ENCODE measurements around the gene CPT1C. TPM values are rescaled to one million over a fixed set of nuclear protein-coding genes. Genes with fewer than 3 reads are reported as not detected.

The CPT1C gene
- total RNA-seq (2022; extraction: Qiagen RNA extraction; ENCODE audit: low read depth): 13.3 to 15.1 TPM (median 13.5 TPM) in 5 replicates

GRCh38 chr19:49690656-49691242 is at the start of gene CPT1C:
CPT1C (plus strand) TSS chr19:49691116; CDS start chr19:49692253, 1,137 bp downstream.

DNA sequence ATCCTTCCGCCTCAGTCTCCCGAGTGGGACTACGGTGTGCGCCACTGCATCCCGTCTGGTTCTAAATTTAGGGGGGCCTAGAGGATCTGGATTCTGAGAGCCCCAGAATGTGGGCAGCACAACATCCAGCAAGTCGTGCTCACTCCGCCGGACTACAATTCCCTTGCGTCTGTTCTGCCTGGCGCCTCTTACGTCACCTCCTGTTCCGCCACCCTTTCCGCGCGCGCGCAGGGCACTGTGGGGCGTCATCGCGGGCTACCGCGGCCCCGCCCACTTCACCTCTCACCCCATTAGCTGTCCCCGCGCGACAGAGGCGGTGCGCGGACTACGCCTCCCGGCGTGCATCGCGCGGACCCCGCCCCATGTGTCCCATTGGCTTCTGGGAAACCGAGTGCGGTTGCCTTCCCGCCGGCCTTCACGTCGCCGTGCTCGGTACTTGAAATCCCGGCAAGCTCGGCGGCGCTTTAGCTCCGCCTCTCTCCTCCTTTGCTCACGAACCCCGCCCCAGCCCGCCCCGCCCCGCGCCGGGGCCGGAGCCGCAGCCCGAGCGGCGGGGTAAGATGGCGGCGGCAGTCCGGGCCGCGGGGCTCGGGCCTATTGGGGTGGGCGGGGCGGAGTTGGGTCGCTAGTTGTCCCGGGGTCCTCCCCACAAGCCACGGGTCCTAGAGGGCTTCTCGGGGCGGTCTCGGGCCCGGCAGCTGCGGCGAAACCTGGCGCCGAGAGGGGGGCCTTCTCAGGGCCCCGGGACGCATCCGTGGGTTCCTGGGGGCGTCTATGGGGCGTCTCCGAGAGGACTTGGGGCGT is 49.0 kb upstream of the CPT1C start, which contains the start of gene SCAF1:
SCAF1 (plus strand) TSS at position 522 of the 804 bp plus-strand sequence. CDS start 2,818 bp downstream, outside the sequence.

DNA sequence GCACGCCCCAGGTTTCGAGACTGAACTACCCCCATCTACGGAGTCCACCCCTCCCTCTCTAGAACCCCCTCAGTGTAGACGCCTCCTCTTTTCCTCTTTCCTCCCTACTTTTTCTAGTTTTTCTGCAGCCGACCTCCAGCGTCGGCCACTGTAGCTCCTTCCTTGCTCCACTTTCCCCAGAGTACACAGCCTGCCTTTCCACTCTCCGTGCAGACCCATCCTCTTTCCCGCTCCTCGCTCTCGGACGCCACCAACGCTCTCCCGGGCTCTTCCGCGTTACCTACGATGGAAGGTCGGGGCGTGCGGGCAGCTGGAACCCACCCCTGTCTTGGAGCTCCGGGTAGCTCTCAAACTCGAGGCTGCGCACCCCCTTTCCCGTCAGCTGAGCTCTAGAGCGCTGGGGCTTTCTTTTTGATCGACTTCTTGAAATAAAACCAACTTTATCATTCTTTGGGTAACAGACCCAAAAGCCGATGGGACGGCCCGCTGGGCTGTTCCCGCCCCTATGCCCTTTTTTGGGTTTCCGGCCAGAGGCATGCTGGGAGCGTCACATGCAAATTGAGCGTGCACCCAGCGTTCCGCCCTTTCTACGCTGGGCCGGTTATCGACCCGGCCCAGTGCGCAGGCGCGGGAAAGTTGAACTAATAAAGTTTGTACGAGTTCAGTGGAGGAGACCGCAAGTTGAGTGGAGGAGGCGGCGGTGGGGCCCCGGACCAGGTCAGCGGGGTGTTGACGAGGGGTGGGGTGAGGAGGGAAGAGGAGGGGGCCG is 25.4 kb upstream of the CPT1C start, which contains the start of the genes BCL2L12 and IRF3:
BCL2L12 (plus strand) TSS at position 583 of the 769 bp plus-strand sequence. CDS start 760 bp downstream, outside the sequence.
IRF3 (minus strand) TSS at position 507 of the 769 bp plus-strand sequence. CDS start 1,019 bp downstream, outside the sequence.

DNA sequence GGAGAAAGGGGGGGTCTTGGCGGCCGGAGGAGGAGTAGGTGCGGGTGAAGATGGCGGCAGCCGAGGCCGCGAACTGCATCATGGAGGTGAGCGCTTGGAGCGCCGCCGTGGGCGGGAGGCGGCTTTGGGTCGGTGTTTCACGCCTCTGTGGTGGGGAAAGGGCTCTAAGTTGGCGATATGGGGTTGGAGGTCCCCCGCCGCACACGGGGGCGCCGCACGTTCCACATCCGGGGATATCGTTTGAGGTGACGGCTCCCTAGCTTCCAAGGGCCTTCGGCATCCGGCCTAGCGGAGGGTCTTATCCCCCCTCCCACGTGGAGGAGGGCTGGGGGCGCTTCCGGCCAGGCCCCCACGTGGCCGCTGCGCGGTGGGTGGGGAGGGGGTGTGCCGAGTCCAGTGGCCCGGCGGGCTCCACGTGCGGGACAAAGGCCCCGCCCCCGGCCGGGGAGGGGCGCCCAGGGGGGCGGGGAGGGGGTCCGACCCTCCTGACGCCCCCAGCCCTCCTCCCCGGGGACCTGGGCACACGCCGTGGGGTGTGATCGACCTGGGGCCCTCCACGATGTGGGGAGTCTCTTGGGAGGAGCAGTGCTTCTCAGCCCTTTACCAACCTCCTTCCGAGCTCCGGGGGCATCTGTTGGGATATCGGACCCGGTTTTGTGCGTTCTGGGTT is 13.6 kb upstream of the CPT1C start, which contains the start of gene PRMT1:
PRMT1 (plus strand) TSS at position 41 of the 670 bp plus-strand sequence; CDS start at position 51, 10 bp downstream.

DNA sequence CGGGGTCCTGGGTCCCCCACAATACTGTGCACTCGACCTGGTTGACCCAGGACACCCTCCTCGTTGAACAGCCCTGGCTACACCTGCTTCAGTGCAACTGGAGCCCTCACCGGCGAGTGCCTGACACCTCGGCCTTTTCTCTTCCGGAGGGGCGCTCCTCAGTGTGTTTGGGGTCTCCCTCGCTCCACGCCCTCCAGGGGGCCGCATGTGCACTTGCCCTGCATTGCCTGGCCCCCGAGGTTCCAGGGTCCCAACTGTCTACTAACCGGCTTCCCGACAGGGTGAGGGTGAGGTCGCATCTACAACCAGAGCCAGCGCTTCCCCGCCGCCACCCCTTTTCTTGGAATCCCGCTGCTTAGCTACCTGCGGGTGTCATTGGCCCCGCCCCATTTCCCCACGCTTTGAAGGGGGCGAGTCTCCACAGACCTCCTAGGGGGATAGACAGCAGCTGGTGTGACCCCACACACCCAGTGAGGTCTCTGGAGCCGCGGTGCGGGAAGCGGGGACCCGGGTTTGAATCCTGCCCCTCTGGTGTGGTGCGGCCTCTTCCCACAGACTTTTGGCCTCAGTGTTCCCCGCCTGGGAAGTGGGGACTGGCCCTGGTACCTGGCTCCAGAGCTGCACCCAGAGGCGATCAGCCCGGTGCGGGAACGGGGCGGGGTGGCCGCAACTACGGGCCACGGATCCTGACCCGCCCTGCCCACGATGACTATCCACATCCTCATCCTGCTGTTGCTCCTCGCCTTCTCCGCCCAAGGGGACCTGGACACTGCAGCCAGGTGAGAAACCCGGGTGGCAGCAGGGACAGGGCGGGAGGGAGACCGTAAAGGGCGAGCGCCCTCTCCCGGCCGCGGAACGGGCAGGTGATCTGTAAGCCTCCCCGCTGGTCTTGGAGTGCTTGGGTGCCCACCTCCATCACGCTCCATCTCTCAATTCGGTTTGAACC is 1.5 kb upstream of the CPT1C start, which contains the start of gene ADM5:
ADM5 (plus strand) TSS at position 462 of the 946 bp plus-strand sequence; CDS start at position 706, 244 bp downstream.

GRCh38 chr19:49763230-49763629 is 72.3 kb downstream of the CPT1C start, which contains the start of gene TSKS:
TSKS (minus strand) TSS chr19:49763306; CDS start chr19:49763247, 59 bp downstream.

Other genes starting within 250 kb of the CPT1C start
- gene SLC17A7, start 249.6 kb upstream of the CPT1C start, total RNA-seq (2022; extraction: Qiagen RNA extraction; ENCODE audit: low read depth): 0.58 to 0.68 TPM (median 0.62 TPM) in 5 replicates
- 92.8 to 102 TPM (median 100 TPM) in 5 replicates for gene PIH1D1, start 239.3 kb upstream of the CPT1C start, total RNA-seq (2022; extraction: Qiagen RNA extraction; ENCODE audit: low read depth)
- 18.2 to 27.7 TPM (median 23.6 TPM) in 5 replicates for gene ALDH16A1, start 237.9 kb upstream of the CPT1C start, total RNA-seq (2022; extraction: Qiagen RNA extraction; ENCODE audit: low read depth)
- gene FLT3LG, start 216.9 kb upstream of the CPT1C start, total RNA-seq (2022; extraction: Qiagen RNA extraction; ENCODE audit: low read depth): 1.3 to 1.7 TPM (median 1.3 TPM) in 5 replicates
- 3,996 to 4,378 TPM (median 4,082 TPM) in 5 replicates for gene RPL13A, start 203.5 kb upstream of the CPT1C start, total RNA-seq (2022; extraction: Qiagen RNA extraction; ENCODE audit: low read depth)
- gene RPS11, start 194.7 kb upstream of the CPT1C start, total RNA-seq (2022; extraction: Qiagen RNA extraction; ENCODE audit: low read depth): 3,847 to 4,288 TPM (median 4,148 TPM) in 5 replicates
- 22.9 to 31.3 TPM (median 28.2 TPM) in 5 replicates for gene FCGRT, start 178.5 kb upstream of the CPT1C start, total RNA-seq (2022; extraction: Qiagen RNA extraction; ENCODE audit: low read depth)
- 1.1 to 2.4 TPM (median 2.2 TPM) in 5 replicates for gene RCN3, start 163.1 kb upstream of the CPT1C start, total RNA-seq (2022; extraction: Qiagen RNA extraction; ENCODE audit: low read depth)
- gene NOSIP, start 110.6 kb upstream of the CPT1C start, total RNA-seq (2022; extraction: Qiagen RNA extraction; ENCODE audit: low read depth): 81.8 to 113 TPM (median 104 TPM) in 5 replicates
- 0.64 to 0.93 TPM (median 0.73 TPM) in 5 replicates for gene PRRG2, start 109.8 kb upstream of the CPT1C start, total RNA-seq (2022; extraction: Qiagen RNA extraction; ENCODE audit: low read depth)
- 26.3 to 33.5 TPM (median 29.6 TPM) in 5 replicates for gene PRR12, start 99.9 kb upstream of the CPT1C start, total RNA-seq (2022; extraction: Qiagen RNA extraction; ENCODE audit: low read depth)
- 78.0 to 135 TPM (median 125 TPM) in 5 replicates for gene RRAS, start 51.0 kb upstream of the CPT1C start, total RNA-seq (2022; extraction: Qiagen RNA extraction; ENCODE audit: low read depth)
- gene SCAF1, start 48.9 kb upstream of the CPT1C start, total RNA-seq (2022; extraction: Qiagen RNA extraction; ENCODE audit: low read depth): 45.8 to 71.4 TPM (median 69.7 TPM) in 5 replicates
- gene IRF3, start 25.3 kb upstream of the CPT1C start, total RNA-seq (2022; extraction: Qiagen RNA extraction; ENCODE audit: low read depth): 90.0 to 124 TPM (median 114 TPM) in 5 replicates
- gene BCL2L12, start 25.2 kb upstream of the CPT1C start, total RNA-seq (2022; extraction: Qiagen RNA extraction; ENCODE audit: low read depth): 53.6 to 76.6 TPM (median 68.8 TPM) in 5 replicates
- gene PRMT1, start 13.8 kb upstream of the CPT1C start, total RNA-seq (2022; extraction: Qiagen RNA extraction; ENCODE audit: low read depth): 399 to 454 TPM (median 422 TPM) in 5 replicates
- 3.9 to 7.0 TPM (median 6.8 TPM) in 5 replicates for gene ADM5, start 1.5 kb upstream of the CPT1C start, total RNA-seq (2022; extraction: Qiagen RNA extraction; ENCODE audit: low read depth)
- not detected in 5 replicates for gene TSKS, start 72.2 kb downstream of the CPT1C start, total RNA-seq (2022; extraction: Qiagen RNA extraction; ENCODE audit: low read depth)
- gene AP2A1, start 75.9 kb downstream of the CPT1C start, total RNA-seq (2022; extraction: Qiagen RNA extraction; ENCODE audit: low read depth): 46.0 to 56.6 TPM (median 51.1 TPM) in 5 replicates
- 13.7 to 16.0 TPM (median 15.2 TPM) in 5 replicates for gene FUZ, start 122.2 kb downstream of the CPT1C start, total RNA-seq (2022; extraction: Qiagen RNA extraction; ENCODE audit: low read depth)
- gene MED25, start 127.2 kb downstream of the CPT1C start, total RNA-seq (2022; extraction: Qiagen RNA extraction; ENCODE audit: low read depth): 46.9 to 68.9 TPM (median 60.0 TPM) in 5 replicates
- 109 to 159 TPM (median 143 TPM) in 5 replicates for gene PTOV1, start 160.0 kb downstream of the CPT1C start, total RNA-seq (2022; extraction: Qiagen RNA extraction; ENCODE audit: low read depth)
- gene PNKP, start 176.5 kb downstream of the CPT1C start, total RNA-seq (2022; extraction: Qiagen RNA extraction; ENCODE audit: low read depth): 45.9 to 63.6 TPM (median 50.4 TPM) in 5 replicates
- gene AKT1S1, start 186.2 kb downstream of the CPT1C start, total RNA-seq (2022; extraction: Qiagen RNA extraction; ENCODE audit: low read depth): 70.9 to 125 TPM (median 113 TPM) in 5 replicates
- 21.2 to 24.9 TPM (median 24.4 TPM) in 5 replicates for gene TBC1D17, start 186.6 kb downstream of the CPT1C start, total RNA-seq (2022; extraction: Qiagen RNA extraction; ENCODE audit: low read depth)
- gene IL4I1, start 205.8 kb downstream of the CPT1C start, total RNA-seq (2022; extraction: Qiagen RNA extraction; ENCODE audit: low read depth): 0.44 to 1.2 TPM (median 0.91 TPM) in 5 replicates
- gene ATF5, start 238.1 kb downstream of the CPT1C start, total RNA-seq (2022; extraction: Qiagen RNA extraction; ENCODE audit: low read depth): 48.8 to 56.8 TPM (median 55.5 TPM) in 5 replicates
- 81.6 to 100 TPM (median 97.6 TPM) in 5 replicates for gene NUP62, start 238.4 kb downstream of the CPT1C start, total RNA-seq (2022; extraction: Qiagen RNA extraction; ENCODE audit: low read depth)

All from A549 treated with CpdA at 1 μM for 4 hours (cell line).